ENCODE results near the gene POM121C.
"Not testable (repeated sequence)": the region's sequence is repeated elsewhere in the genome, so short reads cannot be mapped to it uniquely, and the experiment has no call there.

POM121C gene

GRCh38 chr7:75414708-75415427 is 71.2 kb downstream of the POM121C start:
- WGBS, 2 experiments (ENCODE audit: insufficient coverage in 2 of 2), result 100% methylated on average over 1 of the region's 13 CpGs; no CpG with 5 or more reads in 1 of the 2 experiments
- not testable (repeated sequence) for H3K4me1 ChIP-seq (ENCODE audit: control insufficient read depth, insufficient read depth, low read length, poor library complexity, severe bottlenecking); H3K4me3 ChIP-seq (ENCODE audit: extremely low read depth, insufficient read depth, low read length, poor library complexity, severe bottlenecking); H3K27ac ChIP-seq (ENCODE audit: low read depth, low read length, severe bottlenecking); H3K9me3 ChIP-seq (ENCODE audit: control insufficient read depth, low read length); H3K36me3 ChIP-seq (ENCODE audit: control insufficient read depth, insufficient read depth, low read length)

GRCh38 chr7:75414204-75414603 is 71.9 kb downstream of the POM121C start:
- not testable (repeated sequence) for H3K4me3 ChIP-seq (ENCODE audit: extremely low read depth, insufficient read depth, low read length, poor library complexity, severe bottlenecking); H3K4me1 ChIP-seq (ENCODE audit: control insufficient read depth, insufficient read depth, low read length, poor library complexity, severe bottlenecking); H3K27ac ChIP-seq (ENCODE audit: low read depth, low read length, severe bottlenecking); H3K9me3 ChIP-seq (ENCODE audit: control insufficient read depth, low read length); H3K36me3 ChIP-seq (ENCODE audit: control insufficient read depth, insufficient read depth, low read length)
- no CpG with 5 or more reads among the region's 6 CpGs for WGBS, 2 experiments (ENCODE audit: insufficient coverage in 2 of 2)

GRCh38 chr7:75410823-75411173 is 75.3 kb downstream of the POM121C start:
- not testable (repeated sequence) for H3K27ac ChIP-seq (ENCODE audit: low read depth, low read length, severe bottlenecking); H3K9me3 ChIP-seq (ENCODE audit: control insufficient read depth, low read length); H3K4me1 ChIP-seq (ENCODE audit: control insufficient read depth, insufficient read depth, low read length, poor library complexity, severe bottlenecking); H3K4me3 ChIP-seq (ENCODE audit: extremely low read depth, insufficient read depth, low read length, poor library complexity, severe bottlenecking); H3K36me3 ChIP-seq (ENCODE audit: control insufficient read depth, insufficient read depth, low read length)
- WGBS, 2 experiments (ENCODE audit: insufficient coverage in 2 of 2), result no CpG with 5 or more reads among the region's 13 CpGs

GRCh38 chr7:75409880-75410822 is 75.9 kb downstream of the POM121C start:
- H3K9me3 ChIP-seq (ENCODE audit: control insufficient read depth, low read length); H3K27ac ChIP-seq (ENCODE audit: low read depth, low read length, severe bottlenecking); H3K4me3 ChIP-seq (ENCODE audit: extremely low read depth, insufficient read depth, low read length, poor library complexity, severe bottlenecking); H3K4me1 ChIP-seq (ENCODE audit: control insufficient read depth, insufficient read depth, low read length, poor library complexity, severe bottlenecking); H3K36me3 ChIP-seq (ENCODE audit: control insufficient read depth, insufficient read depth, low read length): not testable (repeated sequence)
- no CpG with 5 or more reads among the region's 74 CpGs for WGBS, 2 experiments (ENCODE audit: insufficient coverage in 2 of 2)

- H3K4me3 ChIP-seq (ENCODE audit: extremely low read depth, insufficient read depth, low read length, poor library complexity, severe bottlenecking); H3K9me3 ChIP-seq (ENCODE audit: control insufficient read depth, low read length); H3K4me1 ChIP-seq (ENCODE audit: control insufficient read depth, insufficient read depth, low read length, poor library complexity, severe bottlenecking); H3K27ac ChIP-seq (ENCODE audit: low read depth, low read length, severe bottlenecking); H3K36me3 ChIP-seq (ENCODE audit: control insufficient read depth, insufficient read depth, low read length): not testable (repeated sequence)
- no CpG with 5 or more reads among the region's 18 CpGs for WGBS, 2 experiments (ENCODE audit: insufficient coverage in 2 of 2)
These were observed 81.4 kb downstream of the POM121C start for GRCh38 chr7:75404663-75405062.

- not testable (repeated sequence) for H3K27ac ChIP-seq (ENCODE audit: low read depth, low read length, severe bottlenecking); H3K36me3 ChIP-seq (ENCODE audit: control insufficient read depth, insufficient read depth, low read length); H3K4me1 ChIP-seq (ENCODE audit: control insufficient read depth, insufficient read depth, low read length, poor library complexity, severe bottlenecking); H3K4me3 ChIP-seq (ENCODE audit: extremely low read depth, insufficient read depth, low read length, poor library complexity, severe bottlenecking); H3K9me3 ChIP-seq (ENCODE audit: control insufficient read depth, low read length)
- no CpG with 5 or more reads among the region's 28 CpGs for WGBS, 2 experiments (ENCODE audit: insufficient coverage in 2 of 2)
These were observed 82.3 kb downstream of the POM121C start for GRCh38 chr7:75403455-75404443.

- H3K9me3 ChIP-seq (ENCODE audit: control insufficient read depth, low read length); H3K4me1 ChIP-seq (ENCODE audit: control insufficient read depth, insufficient read depth, low read length, poor library complexity, severe bottlenecking); H3K4me3 ChIP-seq (ENCODE audit: extremely low read depth, insufficient read depth, low read length, poor library complexity, severe bottlenecking); H3K36me3 ChIP-seq (ENCODE audit: control insufficient read depth, insufficient read depth, low read length); H3K27ac ChIP-seq (ENCODE audit: low read depth, low read length, severe bottlenecking): not testable (repeated sequence)
- WGBS, 2 experiments (ENCODE audit: insufficient coverage in 2 of 2), result no CpG with 5 or more reads among the region's 6 CpGs
These were observed 85.5 kb downstream of the POM121C start for GRCh38 chr7:75400575-75400974.

- not testable (repeated sequence) for H3K36me3 ChIP-seq (ENCODE audit: control insufficient read depth, insufficient read depth, low read length); H3K27ac ChIP-seq (ENCODE audit: low read depth, low read length, severe bottlenecking); H3K4me3 ChIP-seq (ENCODE audit: extremely low read depth, insufficient read depth, low read length, poor library complexity, severe bottlenecking); H3K4me1 ChIP-seq (ENCODE audit: control insufficient read depth, insufficient read depth, low read length, poor library complexity, severe bottlenecking); H3K9me3 ChIP-seq (ENCODE audit: control insufficient read depth, low read length)
- WGBS, 2 experiments (ENCODE audit: insufficient coverage in 2 of 2), result no CpG with 5 or more reads among the region's 34 CpGs
These were observed 87.1 kb downstream of the POM121C start for GRCh38 chr7:75398771-75399700.

GRCh38 chr7:75397865-75398264 is 88.2 kb downstream of the POM121C start:
- not testable (repeated sequence) for H3K9me3 ChIP-seq (ENCODE audit: control insufficient read depth, low read length); H3K4me1 ChIP-seq (ENCODE audit: control insufficient read depth, insufficient read depth, low read length, poor library complexity, severe bottlenecking); H3K27ac ChIP-seq (ENCODE audit: low read depth, low read length, severe bottlenecking); H3K36me3 ChIP-seq (ENCODE audit: control insufficient read depth, insufficient read depth, low read length); H3K4me3 ChIP-seq (ENCODE audit: extremely low read depth, insufficient read depth, low read length, poor library complexity, severe bottlenecking)
- WGBS, 2 experiments (ENCODE audit: insufficient coverage in 2 of 2), result no CpG with 5 or more reads among the region's 2 CpGs

GRCh38 chr7:75395329-75395728 is 90.8 kb downstream of the POM121C start, which contains the start of gene TRIM73:
Gene TRIM73, plus strand, starts transcription at chr7:75395629. Its CDS starts 3,305 bp downstream, at chr7:75398934.
- H3K4me1 ChIP-seq (ENCODE audit: control insufficient read depth, insufficient read depth, low read length, poor library complexity, severe bottlenecking); H3K4me3 ChIP-seq (ENCODE audit: extremely low read depth, insufficient read depth, low read length, poor library complexity, severe bottlenecking); H3K36me3 ChIP-seq (ENCODE audit: control insufficient read depth, insufficient read depth, low read length); H3K9me3 ChIP-seq (ENCODE audit: control insufficient read depth, low read length); H3K27ac ChIP-seq (ENCODE audit: low read depth, low read length, severe bottlenecking): not testable (repeated sequence)
- WGBS, 2 experiments (ENCODE audit: insufficient coverage in 2 of 2), result no CpG with 5 or more reads among the region's 34 CpGs
